GM21515 (cell line): ENCODE results near the gene ASB7.

Source experiments
- ATAC-seq: cut with Tn5 transposase; IDR thresholded peaks from one replicate; pipeline ENCODE4 v1.9.1; 2021; ENCODE audit not compliant: unreplicated experiment

ASB7 gene

GRCh38 chr15:100683434-100683833, 81.0 kb downstream of the ASB7 start:
- ATAC-seq, result no peak

- no peak for ATAC-seq
Observed at GRCh38 chr15:100684591-100684990, 82.2 kb downstream of the ASB7 start.

- no peak for ATAC-seq
Observed at GRCh38 chr15:100686021-100686724, 83.8 kb downstream of the ASB7 start.

GRCh38 chr15:100686725-100687473, 84.5 kb downstream of the ASB7 start:
- no peak for ATAC-seq

- no peak for ATAC-seq
Observed at GRCh38 chr15:100687582-100688141, 85.3 kb downstream of the ASB7 start.

GRCh38 chr15:100688549-100689120, 86.2 kb downstream of the ASB7 start:
- no peak for ATAC-seq

GRCh38 chr15:100689131-100689899, 86.9 kb downstream of the ASB7 start:
- ATAC-seq, result no peak

GRCh38 chr15:100690032-100690794, 87.8 kb downstream of the ASB7 start:
- no peak for ATAC-seq

- no peak for ATAC-seq
Observed at GRCh38 chr15:100690795-100691158, 88.4 kb downstream of the ASB7 start.

- ATAC-seq, result no peak
Observed at GRCh38 chr15:100691321-100691720, 88.9 kb downstream of the ASB7 start.

GRCh38 chr15:100692246-100692645, 89.9 kb downstream of the ASB7 start:
- no peak for ATAC-seq

GRCh38 chr15:100692671-100693070, 90.3 kb downstream of the ASB7 start:
- no peak for ATAC-seq

- no peak for ATAC-seq
Observed at GRCh38 chr15:100693451-100693850, 91.1 kb downstream of the ASB7 start.

- no peak for ATAC-seq
Observed at GRCh38 chr15:100694381-100695021, 92.1 kb downstream of the ASB7 start.

- no peak for ATAC-seq
Observed at GRCh38 chr15:100695048-100695447, 92.7 kb downstream of the ASB7 start.

GRCh38 chr15:100696452-100696851, 94.1 kb downstream of the ASB7 start:
- ATAC-seq, result no peak
